WERI-Rb-1 (cell line): ENCODE results near the gene LCE2D.

ENCODE experiments used
- DNase-seq: peaks from one replicate; pipeline ENCODE4 v3.0.0-alpha.2; 2020
- H3K27ac ChIP-seq: fragments of 250-450 bp; sonication (Bioruptor Pico); 2 replicates; pipeline ENCODE4 v1.5.1; 2020; ENCODE audit warnings: mild to moderate bottlenecking, moderate library complexity
- H3K27me3 ChIP-seq: fragments of 250-450 bp; sonication (Bioruptor Pico); 2 replicates; pipeline ENCODE4 v1.5.1; 2021; ENCODE audit warnings: mild to moderate bottlenecking, low read depth, moderate library complexity; ENCODE audit not compliant: insufficient read depth, severe bottlenecking
- H3K36me3 ChIP-seq: fragments of 250-450 bp; sonication (Bioruptor Pico); 2 replicates; pipeline ENCODE4 v1.5.1; 2020; ENCODE audit warnings: mild to moderate bottlenecking, moderate library complexity
- H3K4me3 ChIP-seq: 2 replicates; pipeline ENCODE4 v1.5.1; 2011; ENCODE audit warnings: low read depth, mild to moderate bottlenecking, control low read depth, low read length
- H3K9me3 ChIP-seq: fragments of 250-450 bp; sonication (Bioruptor Pico); 2 replicates; pipeline ENCODE4 v1.5.1; 2021; ENCODE audit warnings: mild to moderate bottlenecking, moderate library complexity; ENCODE audit not compliant: severe bottlenecking
- CTCF ChIP-seq: IDR thresholded peaks from 2 replicates; pipeline ENCODE4 v1.5.1; 2011; ENCODE audit warnings: low read depth, mild to moderate bottlenecking, control low read depth, inconsistent platforms, low read length

The LCE2D gene

GRCh38 chr1:152707860-152708259 is 44.7 kb downstream of the LCE2D start, which contains the start of gene LCE4A:
LCE4A (plus strand) TSS chr1:152708160; CDS start chr1:152709076, 916 bp downstream.
- Histone ChIP-seq H3K27ac (no peak within 1 kb of the TSS), H3K36me3 (no peaks in the 10 kb centered on the region), H3K27me3 (peaks cover 89% of the 10 kb centered on the region), H3K4me3 (no peak within 1 kb of the TSS), H3K9me3 (peaks cover 2% of the 10 kb centered on the region)
- no peak for TF ChIP-seq CTCF
- no peak for DNase-seq
